GM20000 (cell line): ENCODE measurements around the gene PAMR1.

ENCODE experiments used
- DNase-seq: peaks from one replicate; pipeline ENCODE4 v3.0.0; 2012; ENCODE audit warnings: low spot score
- TF ChIP-seq, protein P1 (sequence below): IDR thresholded peaks from 2 replicates; pipeline ENCODE4 v1.5.1; 2012; ENCODE audit warnings: mild to moderate bottlenecking, control low read depth; ENCODE audit errors: extremely low read depth, missing control alignments

Gene PAMR1

DNA sequence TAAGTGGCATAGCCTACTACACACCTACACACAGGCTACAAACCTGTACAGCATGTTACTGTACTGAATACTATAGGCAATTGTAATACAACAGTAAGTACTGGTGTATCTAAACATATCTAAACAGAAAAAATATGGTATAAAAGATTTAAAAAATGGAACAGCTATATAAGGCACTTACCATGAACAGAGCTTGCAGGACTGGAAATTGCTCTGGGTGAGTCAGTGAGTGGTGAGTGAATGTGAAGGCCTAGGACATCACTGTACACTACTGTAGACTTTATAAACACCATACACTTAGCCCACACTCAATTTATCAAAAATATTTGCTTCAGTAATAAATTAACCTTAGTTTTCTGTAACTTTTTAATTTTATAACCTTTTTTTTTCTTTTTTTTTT is 24.7 kb downstream of the PAMR1 start:
- no peak for DNase-seq
- TF ChIP-seq, protein P1, sequence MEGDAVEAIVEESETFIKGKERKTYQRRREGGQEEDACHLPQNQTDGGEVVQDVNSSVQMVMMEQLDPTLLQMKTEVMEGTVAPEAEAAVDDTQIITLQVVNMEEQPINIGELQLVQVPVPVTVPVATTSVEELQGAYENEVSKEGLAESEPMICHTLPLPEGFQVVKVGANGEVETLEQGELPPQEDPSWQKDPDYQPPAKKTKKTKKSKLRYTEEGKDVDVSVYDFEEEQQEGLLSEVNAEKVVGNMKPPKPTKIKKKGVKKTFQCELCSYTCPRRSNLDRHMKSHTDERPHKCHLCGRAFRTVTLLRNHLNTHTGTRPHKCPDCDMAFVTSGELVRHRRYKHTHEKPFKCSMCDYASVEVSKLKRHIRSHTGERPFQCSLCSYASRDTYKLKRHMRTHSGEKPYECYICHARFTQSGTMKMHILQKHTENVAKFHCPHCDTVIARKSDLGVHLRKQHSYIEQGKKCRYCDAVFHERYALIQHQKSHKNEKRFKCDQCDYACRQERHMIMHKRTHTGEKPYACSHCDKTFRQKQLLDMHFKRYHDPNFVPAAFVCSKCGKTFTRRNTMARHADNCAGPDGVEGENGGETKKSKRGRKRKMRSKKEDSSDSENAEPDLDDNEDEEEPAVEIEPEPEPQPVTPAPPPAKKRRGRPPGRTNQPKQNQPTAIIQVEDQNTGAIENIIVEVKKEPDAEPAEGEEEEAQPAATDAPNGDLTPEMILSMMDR: no peak

DNA sequence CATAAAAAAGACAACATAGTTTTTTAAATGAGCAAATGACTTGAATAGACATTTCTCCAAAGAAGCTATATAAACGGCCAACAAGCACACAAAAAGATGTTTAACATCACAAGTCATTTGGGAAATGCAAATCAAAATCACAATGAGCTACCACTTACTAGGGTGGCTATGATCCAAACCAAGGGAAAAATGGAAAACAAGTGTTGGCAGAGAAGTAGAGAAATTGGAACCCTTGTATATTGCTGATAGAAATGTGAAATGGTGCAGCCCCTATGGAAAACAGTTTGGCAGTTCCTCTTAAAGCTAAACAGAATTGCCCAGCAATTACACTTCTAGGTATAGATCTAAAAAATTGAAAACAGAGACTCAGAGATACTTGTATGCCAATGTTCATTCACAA is 29.0 kb downstream of the PAMR1 start:
- TF ChIP-seq, protein P1: no peak
- DNase-seq: no peak

DNA sequence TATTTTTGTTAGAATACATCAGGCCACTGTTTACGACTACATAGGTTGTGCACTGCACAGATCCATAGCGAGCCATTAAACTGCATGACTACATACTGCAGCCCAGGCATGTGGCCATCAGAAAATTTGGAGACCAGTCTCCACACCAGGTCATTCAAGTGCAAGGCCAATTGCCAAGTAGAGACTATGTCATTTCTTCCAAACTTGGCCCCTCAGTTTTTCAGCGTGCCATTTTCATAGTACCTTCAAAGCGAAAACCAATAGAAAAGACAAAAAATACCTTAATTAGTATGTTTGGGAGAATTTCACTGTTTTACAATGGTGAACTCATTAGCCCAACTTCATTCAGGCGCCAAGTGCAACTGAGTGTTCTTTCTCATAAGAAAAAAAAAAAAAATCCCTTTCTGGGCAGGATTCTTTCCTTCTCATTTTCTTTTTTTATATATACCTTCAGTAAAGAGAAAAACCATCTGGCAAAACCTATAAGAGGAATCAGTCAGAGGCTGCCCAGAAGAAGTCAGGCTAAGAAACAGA is 30.4 kb downstream of the PAMR1 start:
- TF ChIP-seq, protein P1: no peak
- no peak for DNase-seq

DNA sequence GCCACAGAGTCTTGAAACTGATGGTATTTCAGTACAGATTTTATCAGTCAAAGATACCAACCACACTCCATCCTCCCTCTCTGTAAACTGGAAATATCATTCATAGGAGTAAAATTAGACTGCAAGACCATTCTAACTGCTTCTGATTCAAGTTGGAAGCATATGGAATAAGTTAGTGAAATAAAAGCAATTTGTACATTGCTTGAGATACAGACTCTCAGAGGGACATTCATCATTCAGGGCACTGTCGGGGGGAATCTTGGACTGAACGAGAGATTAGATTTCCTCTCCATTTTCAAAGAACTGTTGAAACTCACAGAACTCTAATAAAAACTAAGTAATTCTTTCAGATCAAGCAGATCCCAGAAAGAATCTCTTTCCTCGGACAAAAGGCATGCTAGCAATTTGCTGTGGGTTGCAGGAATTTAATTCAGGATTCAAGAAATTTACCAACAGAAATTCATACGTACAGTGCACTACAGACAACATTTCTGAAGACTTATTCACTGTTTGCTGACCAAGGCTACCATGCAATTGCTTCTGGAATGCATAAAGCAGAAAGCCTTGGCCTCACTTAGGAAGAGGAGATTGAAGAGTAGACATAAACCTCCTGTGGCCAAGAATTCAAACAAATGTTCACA is 34.1 kb downstream of the PAMR1 start:
- DNase-seq: no peak
- TF ChIP-seq, protein P1: no peak

DNA sequence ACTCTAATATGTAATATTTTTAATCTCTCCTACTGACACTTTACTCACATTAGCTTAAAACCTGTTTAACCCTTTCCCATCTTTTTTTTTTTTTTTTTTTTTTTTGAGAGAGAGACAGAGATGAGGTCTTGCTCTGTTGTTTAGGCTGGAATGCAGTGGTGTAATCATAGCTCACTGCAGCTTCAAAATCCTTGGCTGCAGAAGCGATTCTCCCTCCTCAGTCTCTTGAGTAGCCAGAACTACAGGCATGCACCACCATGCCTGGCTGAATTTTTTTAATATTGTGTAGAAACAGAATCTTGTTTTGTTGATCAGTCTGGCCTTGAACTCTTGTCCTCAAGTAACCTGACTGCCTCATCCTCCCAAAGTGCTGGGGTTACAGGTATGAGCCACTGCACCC is 37.3 kb downstream of the PAMR1 start:
- TF ChIP-seq, protein P1: no peak
- DNase-seq: no peak

DNA sequence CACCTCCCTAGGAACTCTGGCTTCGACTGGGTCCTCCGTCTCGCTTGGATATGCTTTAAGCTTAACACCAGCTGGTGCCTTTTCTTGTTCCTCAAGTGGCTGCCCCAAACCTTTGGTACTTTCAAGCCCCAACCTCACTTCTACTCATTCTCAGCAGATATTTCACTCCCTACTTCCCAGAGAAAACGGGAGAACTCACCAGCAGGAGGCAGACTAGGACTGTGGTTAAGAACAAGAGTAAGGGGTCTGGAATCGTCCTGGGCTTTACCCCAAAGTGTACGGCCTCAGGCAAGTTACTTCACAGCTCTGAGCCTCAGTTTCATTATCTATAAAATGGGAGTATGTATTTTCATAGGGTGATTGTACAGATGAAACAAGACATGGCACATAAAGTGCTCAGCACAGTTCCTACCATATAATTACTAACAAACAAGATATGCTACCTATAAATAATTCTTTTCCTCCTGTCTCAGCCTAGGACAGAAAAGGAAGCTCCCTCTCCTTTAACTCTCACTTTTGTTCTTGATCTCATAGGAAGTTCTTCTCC is 37.8 kb downstream of the PAMR1 start:
- DNase-seq: no peak
- TF ChIP-seq, protein P1: peak; percentile 15

DNA sequence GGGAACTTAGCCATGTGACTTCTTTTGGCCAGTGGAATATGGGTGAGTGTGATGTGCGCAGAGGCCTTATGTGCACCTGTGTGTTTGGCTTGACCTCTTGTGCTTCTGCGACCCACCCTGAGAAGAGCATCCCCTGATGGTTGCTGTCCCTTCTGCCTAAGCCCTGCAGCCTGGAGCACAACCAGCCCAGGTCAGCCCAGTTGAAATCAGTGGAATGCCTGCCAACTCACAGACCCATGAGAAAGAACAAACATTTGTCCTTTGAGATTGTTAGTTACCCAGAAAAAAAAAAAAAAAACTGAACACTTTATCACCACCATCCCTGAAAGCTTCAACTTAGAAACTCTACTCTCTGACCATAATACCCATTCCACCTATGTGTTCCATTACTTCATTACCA is 38.5 kb downstream of the PAMR1 start:
- DNase-seq: no peak
- TF ChIP-seq, protein P1: no peak
